RWPE1 (cell line): ENCODE data around the gene SURF6.
"Not testable (repeated sequence)": the region's sequence is repeated elsewhere in the genome, so short reads cannot be mapped to it uniquely, and the experiment has no call there.

Experiments
- CTCF ChIA-PET: fragments of 350-600 bp; sonication (Branson Sonifier 250); formaldehyde crosslinking; extraction: SDS; loops from one replicate; lab custom pipeline; 2021; lab: Yijun Ruan, JAX
- POLR2A ChIA-PET: fragments of 400-600 bp; formaldehyde crosslinking; extraction: SDS; loops from one replicate; lab custom pipeline; 2020; ENCODE audit warnings: antibody characterized with exemption; ENCODE audit not compliant: low non-redundant PET; lab: Yijun Ruan, JAX
- DNase-seq: peaks from one replicate; pipeline ENCODE4 v3.0.0; 2012; ENCODE audit warnings: low spot score
- H3K27ac ChIP-seq: fragments of 450-650 bp; 2 replicates; pipeline ENCODE4 v1.5.1; 2017
- TF ChIP-seq, protein P1 (sequence below): fragments of 450-650 bp; conservative IDR thresholded peaks from 2 replicates; pipeline ENCODE4 v1.5.1; 2017; ENCODE audit warnings: low read depth, mild to moderate bottlenecking

The SURF6 gene

DNA sequence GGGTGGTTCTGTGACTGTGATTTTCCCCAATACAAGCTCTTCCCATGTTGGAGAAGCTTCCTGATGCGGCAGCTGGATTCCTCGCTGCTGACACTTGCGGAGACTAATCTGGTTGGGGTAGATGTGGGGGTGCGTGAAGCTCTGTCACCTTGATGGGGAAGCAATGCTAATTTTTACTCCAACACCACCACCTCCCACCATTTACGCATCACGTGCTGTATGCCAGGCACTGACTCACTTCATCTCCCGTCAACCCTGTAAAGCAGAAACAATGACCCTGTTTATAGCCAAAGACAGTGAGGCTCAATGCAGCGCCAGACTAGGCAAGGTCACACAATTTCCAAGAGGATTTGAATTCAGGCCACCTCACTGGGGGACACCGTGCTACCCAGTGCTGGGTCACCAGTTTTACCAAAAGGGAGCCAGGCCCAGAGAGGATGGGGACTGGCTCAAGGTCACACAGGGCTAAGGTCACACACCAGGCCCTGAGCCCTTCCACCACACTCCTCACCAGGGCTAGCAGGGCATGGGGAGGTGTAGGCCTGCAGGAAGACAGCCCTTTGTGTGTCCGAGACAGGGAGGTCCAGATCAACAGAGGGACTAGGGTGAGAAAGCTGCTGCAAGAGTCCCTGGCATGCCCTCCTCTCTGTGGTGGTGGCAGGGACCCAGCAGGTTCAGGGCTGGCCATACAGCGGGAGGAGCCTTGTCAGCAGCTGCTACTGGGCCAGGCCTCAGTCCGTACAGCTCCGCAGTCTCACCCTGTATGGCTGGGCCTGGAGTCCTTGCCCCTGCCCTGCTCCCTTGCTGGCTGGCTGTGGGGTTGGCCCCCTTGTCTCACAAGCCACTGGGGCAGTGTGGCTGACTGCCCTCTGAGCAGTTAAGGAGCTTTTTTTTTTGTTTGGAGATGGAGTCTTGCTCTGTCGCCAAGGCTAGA, 43.4 kb upstream of the SURF6 start:
- TF ChIP-seq, protein P1, sequence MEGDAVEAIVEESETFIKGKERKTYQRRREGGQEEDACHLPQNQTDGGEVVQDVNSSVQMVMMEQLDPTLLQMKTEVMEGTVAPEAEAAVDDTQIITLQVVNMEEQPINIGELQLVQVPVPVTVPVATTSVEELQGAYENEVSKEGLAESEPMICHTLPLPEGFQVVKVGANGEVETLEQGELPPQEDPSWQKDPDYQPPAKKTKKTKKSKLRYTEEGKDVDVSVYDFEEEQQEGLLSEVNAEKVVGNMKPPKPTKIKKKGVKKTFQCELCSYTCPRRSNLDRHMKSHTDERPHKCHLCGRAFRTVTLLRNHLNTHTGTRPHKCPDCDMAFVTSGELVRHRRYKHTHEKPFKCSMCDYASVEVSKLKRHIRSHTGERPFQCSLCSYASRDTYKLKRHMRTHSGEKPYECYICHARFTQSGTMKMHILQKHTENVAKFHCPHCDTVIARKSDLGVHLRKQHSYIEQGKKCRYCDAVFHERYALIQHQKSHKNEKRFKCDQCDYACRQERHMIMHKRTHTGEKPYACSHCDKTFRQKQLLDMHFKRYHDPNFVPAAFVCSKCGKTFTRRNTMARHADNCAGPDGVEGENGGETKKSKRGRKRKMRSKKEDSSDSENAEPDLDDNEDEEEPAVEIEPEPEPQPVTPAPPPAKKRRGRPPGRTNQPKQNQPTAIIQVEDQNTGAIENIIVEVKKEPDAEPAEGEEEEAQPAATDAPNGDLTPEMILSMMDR: no peak
- CTCF ChIA-PET: interaction anchor here (0.6 to 1.4 kb wide), 2 partner anchors 9 to 25 kb away, joined by 3 to 6 read pairs; no protein-coding TSS in a partner anchor
- DNase-seq: no peak
- POLR2A ChIA-PET: interaction anchor here (0.5 kb wide), 1 partner anchor 10 kb away, joined by 3 read pairs; no protein-coding TSS in a partner anchor
- no peak overlapping the region for H3K27ac ChIP-seq

DNA sequence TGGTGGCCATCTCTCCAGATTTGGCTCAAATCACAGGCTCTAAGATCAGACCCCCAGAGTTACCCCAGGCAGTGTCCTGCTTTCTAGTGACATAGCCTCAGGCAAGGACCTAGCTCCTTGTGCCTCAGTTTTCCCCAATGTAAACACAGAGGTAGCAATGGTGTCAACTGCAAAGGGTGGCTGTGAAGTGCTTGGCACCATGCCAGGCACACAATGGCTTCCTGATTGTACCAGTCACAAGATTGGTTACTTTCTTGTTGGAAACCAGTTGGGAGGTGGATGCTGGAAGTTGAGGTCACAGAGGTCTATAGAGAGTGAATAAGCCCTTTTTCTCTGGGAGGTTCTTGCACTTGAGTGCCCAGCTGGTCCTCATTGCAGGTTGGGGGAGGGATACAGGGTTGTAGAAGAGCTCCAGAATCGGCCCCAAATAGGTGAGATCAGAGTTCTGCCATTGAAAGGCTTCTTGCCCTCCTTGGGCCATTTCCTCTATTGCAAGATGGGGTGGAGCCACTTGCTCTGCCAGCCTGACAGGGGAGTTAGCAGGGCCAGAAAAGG, 42.5 kb upstream of the SURF6 start:
- POLR2A ChIA-PET: no interaction called here
- TF ChIP-seq, protein P1: no peak
- CTCF ChIA-PET: interaction anchor here (0.7 kb wide), 2 partner anchors 20 to 1459 kb away, joined by 3 to 5 read pairs; no protein-coding TSS in a partner anchor
- peak overlapping the region; percentile 40 for H3K27ac ChIP-seq
- DNase-seq: no peak

DNA sequence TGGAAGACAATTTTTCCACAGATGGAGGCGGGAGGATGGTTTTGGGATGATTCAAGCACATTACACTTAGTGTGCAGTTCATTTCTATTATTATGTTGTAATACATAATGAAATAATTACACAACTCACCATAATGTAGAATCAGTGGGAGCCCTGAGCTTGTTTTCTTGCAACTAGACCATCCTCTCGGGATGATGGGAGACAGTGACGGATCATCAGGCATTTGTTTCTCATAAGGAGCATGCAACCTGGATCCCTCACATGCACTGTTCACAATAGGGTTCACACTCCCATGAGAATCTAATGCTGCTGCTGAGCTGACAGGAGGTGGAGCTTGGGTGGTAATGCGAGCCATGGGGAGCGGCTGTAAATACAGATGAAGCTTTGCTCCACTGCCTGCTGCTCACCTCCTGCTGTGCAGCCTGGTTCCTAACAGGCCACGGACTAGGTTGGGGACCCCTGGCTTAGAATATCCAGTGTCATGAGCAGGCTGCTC, 41.8 kb upstream of the SURF6 start:
- peak overlapping the region; percentile 40 for H3K27ac ChIP-seq
- POLR2A ChIA-PET: interaction anchor here (0.6 to 1.1 kb wide), 2 partner anchors 39 to 217 kb away, joined by 3 read pairs; no protein-coding TSS in a partner anchor
- no peak for DNase-seq
- TF ChIP-seq, protein P1: no peak
- CTCF ChIA-PET: interaction anchor here (0.7 to 1.4 kb wide), 4 partner anchors 16 to 1460 kb away, joined by 3 to 5 read pairs (median 3); no protein-coding TSS in a partner anchor

DNA sequence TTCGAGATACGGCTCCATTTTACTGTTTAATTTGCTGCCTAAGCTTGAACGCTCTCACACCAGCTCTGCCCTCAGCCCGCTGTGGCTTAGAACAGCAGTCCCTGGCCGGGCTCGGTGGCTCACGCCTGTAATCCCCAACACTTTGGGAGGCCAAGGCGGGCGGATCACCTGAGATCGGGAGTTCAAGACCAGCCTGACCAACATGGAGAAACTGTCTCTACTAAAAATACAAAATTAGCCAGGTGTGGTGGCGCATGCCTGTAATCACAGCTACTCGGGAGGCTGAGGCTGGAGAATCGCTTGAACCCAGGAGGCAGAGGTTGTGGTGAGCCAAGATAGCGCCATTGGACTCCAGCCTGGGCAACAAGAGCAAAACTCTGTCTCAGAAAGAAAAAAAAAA, 41.3 kb upstream of the SURF6 start:
- peak overlapping the region; percentile 40 for H3K27ac ChIP-seq
- CTCF ChIA-PET: interaction anchor here (0.7 to 1.4 kb wide), 3 partner anchors 17 to 1039 kb away, joined by 3 to 7 read pairs (median 3); no protein-coding TSS in a partner anchor
- POLR2A ChIA-PET: interaction anchor here (0.6 to 1.1 kb wide), 2 partner anchors 40 to 217 kb away, joined by 3 read pairs; no protein-coding TSS in a partner anchor
- DNase-seq: not testable (repeated sequence)

DNA sequence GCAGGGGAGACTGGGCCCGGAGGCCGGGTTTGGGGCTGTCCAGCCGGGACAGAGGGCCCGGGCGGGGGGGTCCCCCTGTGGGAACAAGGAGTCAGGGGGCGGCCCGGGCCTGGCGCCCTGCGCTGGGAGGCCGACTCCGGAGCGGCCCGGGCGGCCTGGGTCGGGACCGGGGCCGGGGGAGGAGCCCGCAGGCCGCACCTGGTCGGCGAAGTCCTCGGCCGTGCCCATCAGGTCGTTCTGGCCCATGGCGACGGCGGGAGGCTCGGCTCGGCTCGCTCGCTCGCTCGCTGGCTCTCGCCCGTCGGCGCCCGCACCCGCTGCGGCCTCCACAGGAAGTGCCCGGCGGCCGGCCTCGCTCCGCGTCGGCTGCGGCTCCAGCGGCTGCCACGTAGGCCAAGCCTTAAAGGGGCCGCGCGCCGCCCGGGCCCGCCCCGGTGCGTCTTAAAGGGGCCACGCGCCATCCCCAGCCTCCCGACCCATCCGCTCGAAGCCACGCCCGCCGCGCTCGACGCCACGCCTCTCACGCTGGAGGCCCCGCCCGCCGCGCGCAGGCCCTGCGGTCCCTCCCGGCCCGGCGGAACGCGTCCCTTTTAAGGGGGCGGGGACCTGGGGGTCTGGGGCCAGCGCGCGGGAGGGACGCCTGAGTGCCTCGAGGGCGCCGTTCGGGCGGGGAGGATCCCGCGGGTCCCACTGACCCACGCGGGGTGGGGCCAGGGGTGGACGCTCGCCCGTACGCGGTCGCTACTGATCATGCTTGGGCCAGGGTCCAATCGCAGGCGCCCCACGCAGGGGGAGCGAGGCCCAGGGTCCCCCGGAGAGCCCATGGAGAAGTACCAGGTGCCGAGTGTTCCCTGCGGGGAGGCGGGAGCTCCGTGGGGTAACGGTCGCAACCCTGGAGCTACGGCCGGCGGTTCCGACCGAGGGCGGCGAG, 40.0 kb upstream of the SURF6 start, which contains the start of the genes STKLD1 and SURF4:
STKLD1 (plus strand) TSS at position 643 of the 931 bp plus-strand sequence; CDS start at position 751, 108 bp downstream.
SURF4 (minus strand) TSS at position 337 of the 931 bp plus-strand sequence; CDS start at position 246, 91 bp downstream.
- TF ChIP-seq, protein P1: no peak
- DNase-seq: peak; percentile 100
- peak within 1 kb of the TSS; percentile 92 for H3K27ac ChIP-seq
- CTCF ChIA-PET: interaction anchor here (0.6 to 1.4 kb wide), 4 partner anchors 18 to 360 kb away, joined by 3 to 4 read pairs (median 4); no protein-coding TSS in a partner anchor
- POLR2A ChIA-PET: interaction anchor here (0.6 kb wide), 2 partner anchors 28 to 68 kb away, joined by 3 to 4 read pairs; partner anchors contain the start of genes MED22 and RPL7A
